Stomach (tissue), 19 donors: ENCODE results near the gene REX1BD. TPM values are rescaled to one million over a fixed set of nuclear protein-coding genes. Genes with fewer than 3 reads are reported as not detected.
"Not testable (repeated sequence)": the region's sequence is repeated elsewhere in the genome, so short reads cannot be mapped to it uniquely, and the experiment has no call there.

Experiments used
- DNase-seq, 2 donors: peaks; one replicate each; pipeline versions ENCODE4 v3.0.0 to v3.0.0-alpha.2; 2013 to 2019
- H3K27ac ChIP-seq, 5 donors: fragments of 200-600 bp in 4 of 5; sonication (generic) in 4 of 5; one replicate each; pipeline ENCODE4 v1.5.1; 2013 to 2019; ENCODE audit warnings: mild to moderate bottlenecking in 1 of 5, moderate library complexity in 1 of 5
- H3K27me3 ChIP-seq, 3 donors: fragments of 200-600 bp; sonication (generic); one replicate each; pipeline ENCODE4 v1.5.1; 2017 to 2019; ENCODE audit warnings: mixed run types in 1 of 3
- H3K36me3 ChIP-seq, 4 donors: fragments of 200-600 bp; sonication (generic); 1 replicate in 3 of 4; 2 replicates in 1 of 4; pipeline ENCODE4 v1.5.1; 2016 to 2019
- H3K4me1 ChIP-seq, 4 donors: fragments of 200-600 bp; sonication (generic); one replicate each; pipeline ENCODE4 v1.5.1; 2016 to 2019
- H3K4me3 ChIP-seq, 4 donors: fragments of 200-600 bp; sonication (generic) in 3 of 4; one replicate each; pipeline ENCODE4 v1.5.1; 2016 to 2019; ENCODE audit warnings: mild to moderate bottlenecking in 1 of 4
- H3K9me3 ChIP-seq, 4 donors: fragments of 200-600 bp; sonication (generic); one replicate each; pipeline ENCODE4 v1.5.1; 2016 to 2019
- CTCF ChIP-seq, 7 experiments: fragments of 450-650 bp in 4 of 7; fragments of 200-600 bp in 3 of 7; sonication (generic) in 3 of 7; IDR thresholded peaks; one replicate each; pipeline ENCODE4 v1.5.1; 2016 to 2019; ENCODE audit warnings: antibody characterized with exemption in 7 of 7, control low read depth in 2 of 7, mild to moderate bottlenecking in 1 of 7
- EP300 ChIP-seq: sonication (generic); formaldehyde crosslinking; IDR thresholded peaks from one replicate; pipeline ENCODE4 v1.6.1; 2017; ENCODE audit warnings: antibody characterized with exemption
- POLR2A ChIP-seq, 4 donors: fragments of 450-650 bp; IDR thresholded peaks; one replicate each; pipeline ENCODE4 v1.6.1; 2016; ENCODE audit warnings: antibody characterized with exemption in 4 of 4, control low read depth in 2 of 4, mild to moderate bottlenecking in 1 of 4, moderate library complexity in 1 of 4
- POLR2AphosphoS5 ChIP-seq, 3 donors: sonication (generic); formaldehyde crosslinking; IDR thresholded peaks; one replicate each; pipeline ENCODE4 v1.6.1; 2016; ENCODE audit warnings: antibody characterized with exemption in 3 of 3
- WGBS, 5 donors: extraction: QIAGEN DNeasy Blood & Tissue Kit in 3 of 5; methylation state at CpG; one replicate each; pipeline versions ENCODE4 v1.1.5 to v1.1.7; 2013 to 2018; 5-methylcytosine and 5-hydroxymethylcytosine counted together
- intact Hi-C: fragments of 100-400 bp; cut with DNase I; formaldehyde crosslinking; loops from one replicate; pipeline ENCODE4 v1.15.1; 2023; ENCODE audit warnings: low total_unique reads
- long read RNA-seq, 10 donors: transcript quantifications; one replicate each; lab custom pipeline, GENCODE V29; 2026
- polyA plus RNA-seq, 3 donors: library from polyadenylated mRNA; stranded (reverse); fragments of 200-250 nt; gene quantifications; one replicate each; pipeline ENCODE4 v1.2.3, GENCODE V29; 2013
- total RNA-seq, 5 donors: library from RNA; depleted of rRNA; stranded (reverse); fragments of >200 nt; gene quantifications; one replicate each; pipeline versions ENCODE4 v1.1.0 to v1.2.3, GENCODE V29; 2014 to 2016
- donor health status: healthy with polysubstance abuse.
- donor health status: Bipolar disorder and iron deficiency.
- donor health status: healthy.

The REX1BD gene
- total RNA-seq (100 to 1,000 TPM in 2 of 5 donors, 10 to 100 TPM in 3; 15.6 to 483 (median 85.3) TPM), polyA plus RNA-seq (100 to 1,000 TPM; 110 to 204 (median 118) TPM)
- long read RNA-seq, donor 1, transcript REX1BD-201 (5 exons, 839 nt) = major isoform, 13 of 30 reads
- long read RNA-seq, donor 1, transcript REX1BD-202 (5 exons, 702 nt) = minor isoform, 5 of 30 reads
- long read RNA-seq, donor 1, partial matches to known transcripts = 8 of 30 reads
- long read RNA-seq, donor 1, other reads (novel, unspliced or antisense) = 0 of 30 reads
- long read RNA-seq, donor 2, transcript REX1BD-201 (5 exons, 839 nt) = major isoform, 7 of 13 reads
- long read RNA-seq, donor 2, partial matches to known transcripts = 0 of 13 reads
- long read RNA-seq, donor 2, other reads (novel, unspliced or antisense) = 0 of 13 reads
- long read RNA-seq, donor 3, transcript REX1BD-201 (5 exons, 839 nt) = major isoform, 5 of 23 reads
- long read RNA-seq, donor 3, partial matches to known transcripts = 7 of 23 reads
- long read RNA-seq, donor 3, other reads (novel, unspliced or antisense) = 0 of 23 reads
- long read RNA-seq, donor 4, partial matches to known transcripts = 0 of 3 reads
- long read RNA-seq, donor 4, other reads (novel, unspliced or antisense) = 0 of 3 reads
- long read RNA-seq, donor 5, transcript REX1BD-201 (5 exons, 839 nt) = major isoform, 21 of 50 reads
- long read RNA-seq, donor 5, transcript REX1BD-205 (4 exons, 1,081 nt) = minor isoform, 5 of 50 reads
- long read RNA-seq, donor 5, transcript REX1BD-202 (5 exons, 702 nt) = minor isoform, 6 of 50 reads
- long read RNA-seq, donor 5, partial matches to known transcripts = 13 of 50 reads
- long read RNA-seq, donor 5, other reads (novel, unspliced or antisense) = 0 of 50 reads
- long read RNA-seq, donor 6, transcript REX1BD-202 (5 exons, 702 nt) = minor isoform, 13 of 116 reads
- long read RNA-seq, donor 6, transcript REX1BD-201 (5 exons, 839 nt) = major isoform, 29 of 116 reads
- long read RNA-seq, donor 6, transcript REX1BD-203 (1 exons, 2,465 nt) = minor isoform, 13 of 116 reads
- long read RNA-seq, donor 6, transcript REX1BD-205 (4 exons, 1,081 nt) = minor isoform, 15 of 116 reads
- long read RNA-seq, donor 6, partial matches to known transcripts = 44 of 116 reads
- long read RNA-seq, donor 6, other reads (novel, unspliced or antisense) = 0 of 116 reads
- long read RNA-seq, donor 7, transcript REX1BD-202 (5 exons, 702 nt) = minor isoform, 5 of 37 reads
- long read RNA-seq, donor 7, transcript REX1BD-201 (5 exons, 839 nt) = major isoform, 15 of 37 reads
- long read RNA-seq, donor 7, partial matches to known transcripts = 11 of 37 reads
- long read RNA-seq, donor 7, other reads (novel, unspliced or antisense) = 0 of 37 reads
- long read RNA-seq, donor 8, transcript REX1BD-201 (5 exons, 839 nt) = major isoform, 8 of 33 reads
- long read RNA-seq, donor 8, transcript REX1BD-205 (4 exons, 1,081 nt) = minor isoform, 5 of 33 reads
- long read RNA-seq, donor 8, transcript REX1BD-202 (5 exons, 702 nt) = minor isoform, 5 of 33 reads
- long read RNA-seq, donor 8, transcript REX1BD-203 (1 exons, 2,465 nt) = minor isoform, 7 of 33 reads
- long read RNA-seq, donor 8, partial matches to known transcripts = 7 of 33 reads
- long read RNA-seq, donor 8, other reads (novel, unspliced or antisense) = 0 of 33 reads
- long read RNA-seq, donor 9, transcript REX1BD-201 (5 exons, 839 nt) = major isoform, 9 of 21 reads
- long read RNA-seq, donor 9, transcript REX1BD-203 (1 exons, 2,465 nt) = major isoform, 9 of 21 reads
- long read RNA-seq, donor 9, partial matches to known transcripts = 0 of 21 reads
- long read RNA-seq, donor 9, other reads (novel, unspliced or antisense) = 0 of 21 reads
- long read RNA-seq, donor 10, partial matches to known transcripts = 0 of 11 reads
- long read RNA-seq, donor 10, other reads (novel, unspliced or antisense) = 0 of 11 reads

GRCh38 chr19:18588611-18589379 is at the start of gene REX1BD:
REX1BD (plus strand) TSS chr19:18588798; CDS start chr19:18588802, 4 bp downstream.
- Histone ChIP-seq H3K27me3 (no peaks in the 10 kb centered on the region), H3K4me3 (peak within 1 kb of the TSS; percentile 73 to 93 (median 90)), H3K4me1 (peaks cover 12 to 37% (median 30%) of the 10 kb centered on the region in 4 donors), H3K9me3 (no peaks in the 10 kb centered on the region), H3K36me3 (peaks cover 8 to 20% (median 16%) of the 10 kb centered on the region in 4 donors), H3K27ac (peak within 1 kb of the TSS; percentile 73 to 92 (median 90))
- intact Hi-C loops = no loop called here
- WGBS, 5 donors = 0 to 1% (median 0%) methylated on average over 7 to 72 of the region's 72 CpGs
- DNase-seq = peak; percentile 80 to 95
- TF ChIP-seq CTCF (IDR thresholded peaks at IDR 0.05) (peak in 5 of 7 experiments; percentile 70 to 93 (median 76)), POLR2AphosphoS5 (IDR thresholded peaks at IDR 0.05) (peak; percentile 43 to 68 (median 63)), POLR2A (IDR thresholded peaks at IDR 0.05) (no peak)

DNA sequence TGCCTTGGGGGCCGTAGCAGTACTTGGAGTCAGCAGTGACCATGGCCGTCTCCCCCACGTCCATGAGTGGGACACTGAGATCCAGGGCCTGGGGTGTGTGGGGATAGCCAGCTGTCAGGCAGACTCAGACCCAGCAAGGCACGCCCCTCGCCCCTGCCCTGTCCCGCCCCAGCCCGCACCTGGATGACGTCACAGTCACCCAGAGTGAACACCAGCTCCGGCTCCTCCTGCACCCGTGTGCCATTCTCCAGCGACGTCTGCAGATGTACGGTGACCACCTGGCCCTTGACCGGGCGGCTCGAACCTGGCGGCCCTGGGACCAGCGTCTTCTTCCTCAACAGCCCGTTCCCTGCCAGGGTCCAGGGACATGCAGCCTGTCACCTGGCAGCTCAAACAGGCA is 49.2 kb upstream of the REX1BD start:
- Histone ChIP-seq H3K4me3 (no peak overlapping the region), H3K36me3 (peaks cover 35 to 72% (median 71%) of the 10 kb centered on the region in 4 donors), H3K27me3 (no peaks in the 10 kb centered on the region), H3K27ac (no peak overlapping the region), H3K4me1 (peaks cover 9 to 24% (median 21%) of the 10 kb centered on the region in 4 donors), H3K9me3 (no peaks in the 10 kb centered on the region)
- WGBS, 5 donors = 92 to 98% (median 97%) methylated on average over 11 to 19 of the region's 19 CpGs
- intact Hi-C loops = no loop called here
- DNase-seq = no peak
- no peak for TF ChIP-seq EP300
- no peak for TF ChIP-seq POLR2AphosphoS5 (IDR thresholded peaks at IDR 0.05)
- no peak for TF ChIP-seq POLR2A (IDR thresholded peaks at IDR 0.05)
- TF ChIP-seq CTCF (IDR thresholded peaks at IDR 0.05) = no peak

DNA sequence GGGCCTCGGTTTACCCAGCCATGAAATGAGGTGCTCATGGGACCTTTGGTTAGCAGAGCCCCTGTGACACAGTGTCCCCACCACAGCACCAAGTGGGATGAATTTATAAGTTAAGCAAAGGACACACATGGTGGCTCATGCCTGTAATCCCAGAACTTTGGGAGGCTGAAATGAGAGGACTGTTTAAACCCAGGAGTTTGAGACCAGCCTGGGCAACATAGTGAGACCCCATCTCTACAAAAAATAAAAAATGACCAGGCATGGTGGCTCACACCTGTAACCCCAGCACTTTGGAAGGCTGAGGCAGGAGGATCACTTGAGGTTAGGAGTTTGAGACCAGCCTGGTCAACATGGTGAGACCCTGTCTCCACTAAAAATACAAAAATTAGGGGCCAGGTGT is 48.4 kb upstream of the REX1BD start:
- H3K27me3 ChIP-seq, H3K4me3 ChIP-seq, DNase-seq, H3K27ac ChIP-seq, H3K9me3 ChIP-seq, intact Hi-C loops: not testable (repeated sequence)
- WGBS, 5 donors = 85 to 100% (median 92%) methylated on average over 1 of the region's 1 CpG
- H3K36me3 ChIP-seq = peaks cover 35 to 64% (median 63%) of the 10 kb centered on the region in 4 donors
- H3K4me1 ChIP-seq = peaks cover 9 to 27% (median 21%) of the 10 kb centered on the region in 4 donors
